HG02885 (cell line): Measurements from ENCODE around the gene TFPI.

Experiments
- ATAC-seq: cut with Tn5 transposase; IDR thresholded peaks from one replicate; pipeline ENCODE4 v1.9.1; 2021; ENCODE audit warnings: mild to moderate bottlenecking; ENCODE audit not compliant: unreplicated experiment, poor library complexity

TFPI gene

GRCh38 chr2:187475499-187476248 is 78.6 kb downstream of the TFPI start:
- ATAC-seq: peak; percentile 94

GRCh38 chr2:187470698-187471097 is 83.5 kb downstream of the TFPI start:
- ATAC-seq: no peak

DNA sequence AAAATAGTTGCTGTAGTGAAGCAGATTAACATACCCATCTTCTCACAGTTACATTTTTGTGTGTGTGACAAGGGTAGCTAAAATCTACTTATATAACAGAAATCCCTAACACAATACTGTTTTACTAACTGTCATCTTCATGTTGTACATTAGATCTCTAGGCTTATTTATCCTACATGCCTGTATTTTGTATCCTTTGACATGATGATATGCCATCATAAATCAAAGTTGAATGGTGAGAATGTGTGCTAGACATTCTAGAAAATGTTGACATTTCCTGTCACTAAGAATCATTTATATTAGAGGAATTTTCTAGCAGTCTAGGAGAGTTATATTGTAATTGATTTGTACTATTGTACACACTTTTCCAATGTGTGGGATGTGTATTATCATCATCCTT is 84.7 kb downstream of the TFPI start:
- ATAC-seq: no peak

DNA sequence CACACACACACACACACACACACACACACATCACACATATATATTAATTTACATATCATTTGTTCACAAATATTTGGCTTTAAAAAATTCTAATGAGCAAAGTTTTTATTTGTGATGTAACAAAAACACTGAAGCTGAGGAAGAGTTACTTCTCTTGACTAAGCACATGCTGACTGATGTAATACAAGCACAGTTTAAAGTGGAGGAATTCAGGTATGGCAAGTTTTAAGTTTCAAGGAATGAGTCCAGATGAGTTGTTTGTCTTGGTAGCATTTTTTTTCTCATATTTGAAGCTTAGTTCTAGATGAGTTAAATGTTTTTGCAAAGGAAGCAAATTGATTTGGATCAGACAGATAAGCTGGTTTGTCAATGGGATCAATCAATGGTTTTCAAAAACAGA is 86.0 kb downstream of the TFPI start:
- ATAC-seq: no peak

DNA sequence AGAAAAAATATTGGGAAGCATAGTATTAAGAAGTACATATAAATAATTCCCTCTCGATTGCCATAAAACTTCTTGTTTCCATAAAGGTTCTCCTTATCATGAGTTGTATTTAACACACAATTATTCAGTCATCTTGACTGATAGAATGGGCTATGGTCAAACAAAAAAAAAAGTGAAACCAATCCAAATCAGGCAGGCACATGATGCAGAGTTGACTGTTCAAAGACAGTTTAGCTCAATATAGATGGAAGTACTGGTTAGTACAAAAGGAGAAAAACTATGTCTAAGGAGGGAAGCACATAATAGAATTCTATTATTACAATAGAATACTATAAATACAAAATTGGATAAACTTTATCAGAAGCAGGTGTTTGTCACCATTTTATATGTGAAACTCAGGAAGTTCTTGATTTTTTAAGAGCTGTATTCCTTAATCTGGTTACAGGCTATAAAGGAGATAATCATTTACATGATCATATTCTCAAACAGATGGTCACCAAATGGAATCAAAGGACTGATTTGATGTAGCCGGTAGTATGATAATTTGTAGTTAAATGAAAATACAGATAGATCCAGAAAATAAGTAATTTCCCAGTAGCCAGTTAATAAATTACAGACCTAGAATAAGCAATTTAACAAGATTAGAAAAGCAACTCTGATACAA is 88.0 kb downstream of the TFPI start:
- peak; percentile 53 for ATAC-seq

- ATAC-seq: peak; percentile 43
Measured at GRCh38 chr2:187462839-187463238, 91.4 kb downstream of the TFPI start.

- no peak for ATAC-seq
Measured at GRCh38 chr2:187461294-187462261, 92.7 kb downstream of the TFPI start.

DNA sequence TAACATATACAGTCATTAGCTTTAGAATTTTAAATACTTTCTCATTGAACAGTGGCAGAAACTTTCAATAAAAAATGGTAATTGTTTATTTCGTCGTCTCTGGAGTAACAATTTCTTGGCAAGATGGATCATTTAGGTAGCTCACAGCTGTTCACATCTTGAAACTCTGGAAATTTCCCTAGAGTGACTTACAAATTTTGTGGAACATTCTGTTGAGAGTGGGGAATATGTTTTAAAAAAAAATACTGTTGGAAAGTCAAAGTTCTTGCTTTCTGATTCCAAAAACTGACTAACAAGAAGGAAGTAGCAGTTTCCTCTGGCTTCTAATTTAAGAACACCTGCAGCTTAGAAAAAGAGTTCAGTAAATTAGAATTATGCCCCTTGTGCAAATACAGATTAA is 95.0 kb downstream of the TFPI start:
- ATAC-seq: no peak

DNA sequence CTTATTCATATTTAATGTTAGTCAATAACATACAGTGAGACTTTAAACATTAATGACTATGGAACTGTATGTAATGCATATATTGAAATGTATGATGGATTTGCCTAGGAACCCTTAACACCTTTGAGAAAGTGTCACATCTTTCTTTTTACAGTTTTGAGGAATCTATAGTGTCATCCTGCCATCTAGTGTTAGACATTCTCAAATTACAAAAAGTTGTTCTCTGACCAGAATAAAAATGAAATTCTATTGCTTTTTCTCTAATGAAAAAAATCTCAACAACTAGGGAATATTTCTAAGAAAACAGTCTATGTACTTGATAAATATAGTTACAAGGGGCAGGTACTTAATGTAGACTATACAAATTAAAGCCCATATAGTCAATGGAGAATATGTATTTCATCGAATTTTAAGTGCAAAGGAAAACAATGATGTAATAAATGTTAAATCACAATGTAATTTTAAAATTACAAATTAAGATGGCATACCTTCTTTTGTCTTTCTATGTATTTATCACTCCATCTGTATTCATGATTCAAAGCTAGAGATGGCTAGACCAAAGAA is 101.1 kb downstream of the TFPI start:
- ATAC-seq: no peak

- ATAC-seq: no peak
Measured at GRCh38 chr2:187451510-187451909, 102.7 kb downstream of the TFPI start.

GRCh38 chr2:187447336-187447735 is 106.9 kb downstream of the TFPI start:
- ATAC-seq: peak; percentile 17

- ATAC-seq: peak; percentile 1
Measured at GRCh38 chr2:187446711-187447110, 107.5 kb downstream of the TFPI start.

DNA sequence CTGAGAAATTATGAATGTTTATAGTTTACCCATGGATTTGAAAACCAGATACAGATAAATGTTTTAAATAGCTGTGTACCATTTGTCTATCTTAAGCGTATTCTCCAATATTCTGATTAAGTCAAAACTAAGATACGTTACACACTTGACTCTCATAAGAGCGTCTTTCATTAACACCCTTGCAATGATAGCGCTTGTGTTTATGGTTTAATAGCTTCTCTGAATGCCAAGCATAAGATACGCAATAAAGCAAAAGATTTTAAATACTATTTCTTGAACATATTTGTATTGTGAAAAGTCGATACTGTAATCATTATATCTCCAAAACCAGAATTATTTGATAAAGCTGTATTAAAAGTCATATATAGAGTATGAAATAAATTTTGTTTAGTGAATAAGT is 109.2 kb downstream of the TFPI start:
- no peak for ATAC-seq

GRCh38 chr2:187442778-187443177 is 111.5 kb downstream of the TFPI start:
- ATAC-seq: no peak

DNA sequence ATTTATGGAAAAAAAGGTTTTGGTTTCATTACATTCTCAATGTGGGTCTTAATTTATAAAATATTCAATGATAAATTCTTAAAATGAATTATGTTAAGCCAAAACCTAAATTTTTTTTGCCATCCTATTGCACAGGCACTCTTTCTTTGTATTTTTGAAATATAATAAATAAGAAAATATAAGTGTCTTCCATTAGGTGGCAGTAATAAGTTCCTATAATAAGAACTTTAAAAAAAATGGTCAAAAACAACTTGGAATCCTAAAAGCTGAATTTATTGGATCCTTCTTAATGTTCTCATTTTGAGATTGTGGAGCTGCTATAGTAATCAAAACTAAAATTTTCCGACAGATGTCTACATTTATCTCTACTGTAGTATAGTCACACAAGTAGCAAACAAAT is 111.9 kb downstream of the TFPI start:
- no peak for ATAC-seq

DNA sequence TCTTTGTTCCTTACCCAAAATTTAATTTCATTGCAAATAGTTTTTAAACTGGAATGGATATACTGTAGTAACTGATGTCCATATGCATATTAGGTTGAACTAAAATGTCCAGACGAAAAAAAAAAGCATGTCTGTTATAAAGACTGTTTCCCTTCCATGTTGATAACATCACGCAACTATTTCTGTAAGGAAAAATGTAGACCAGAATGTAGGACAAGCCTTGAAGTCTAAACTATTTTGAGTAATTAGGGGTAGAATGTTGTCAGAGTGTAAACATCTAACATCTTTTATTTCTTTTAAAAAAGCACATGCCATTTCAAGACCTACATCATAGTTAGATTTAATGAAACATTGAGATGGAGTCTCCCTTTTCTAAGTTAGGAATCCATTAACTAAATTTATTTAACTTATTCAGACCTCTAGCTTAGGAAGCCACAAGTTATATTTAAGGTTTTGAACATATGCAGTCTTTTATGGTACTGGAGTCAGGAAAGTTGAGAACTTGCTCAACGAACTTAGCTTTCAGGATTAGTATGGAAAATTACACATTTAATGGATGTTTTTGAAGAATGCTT is 114.0 kb downstream of the TFPI start:
- no peak for ATAC-seq

GRCh38 chr2:187438455-187438854 is 115.8 kb downstream of the TFPI start:
- no peak for ATAC-seq

- no peak for ATAC-seq
Measured at GRCh38 chr2:187435756-187436155, 118.5 kb downstream of the TFPI start.

DNA sequence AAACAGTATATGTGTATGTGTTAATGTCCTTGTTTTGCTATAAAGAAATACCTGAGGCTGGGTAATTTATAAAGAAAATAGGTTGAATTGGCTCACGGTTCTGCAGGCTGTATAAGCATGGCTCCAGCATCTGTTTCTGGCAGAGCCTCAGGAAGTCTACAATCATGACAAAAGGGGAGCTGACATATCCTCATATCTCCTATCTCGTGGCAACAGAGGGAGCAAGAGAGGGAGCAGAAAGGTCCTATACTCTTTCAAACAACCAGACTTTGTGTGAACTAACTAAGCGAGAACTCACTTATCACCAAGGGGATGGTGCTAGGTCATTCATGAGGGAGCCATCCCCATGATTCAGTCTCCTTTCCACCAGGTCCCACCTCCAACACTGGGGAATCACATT is 119.2 kb downstream of the TFPI start:
- ATAC-seq: no peak

- no peak for ATAC-seq
Measured at GRCh38 chr2:187434342-187434785, 119.9 kb downstream of the TFPI start.
